Lower leg skin (tissue), 4 donors: ENCODE data around the gene BMP7. TPM values are rescaled to one million over a fixed set of nuclear protein-coding genes. Genes with fewer than 3 reads are reported as not detected.

ENCODE experiments used
- DNase-seq, 2 donors: peaks; one replicate each; pipeline ENCODE4 v3.0.0-alpha.2; 2019; ENCODE audit warnings: low spot score in 2 of 2
- H3K4me3 ChIP-seq: fragments of 200-600 bp; sonication (generic); 2 replicates; pipeline ENCODE4 v1.5.1; 2017; ENCODE audit warnings: mild to moderate bottlenecking, low read depth; ENCODE audit not compliant: poor library complexity, severe bottlenecking
- CTCF ChIP-seq, 3 donors: fragments of 450-650 bp; IDR thresholded peaks; one replicate each; pipeline ENCODE4 v1.5.1; 2016; ENCODE audit warnings: antibody characterized with exemption in 3 of 3, mild to moderate bottlenecking in 3 of 3, moderate library complexity in 2 of 3
- POLR2A ChIP-seq, 2 donors: fragments of 450-650 bp; IDR thresholded peaks; one replicate each; pipeline ENCODE4 v1.6.1; 2016 to 2017; ENCODE audit warnings: antibody characterized with exemption in 2 of 2, mild to moderate bottlenecking in 1 of 2, moderate library complexity in 1 of 2
- WGBS, 2 donors: methylation state at CpG; one replicate each; pipeline ENCODE4 v1.1.5; 2018; 5-methylcytosine and 5-hydroxymethylcytosine counted together
- intact Hi-C: fragments of 100-400 bp; cut with DNase I; formaldehyde crosslinking; loops from one replicate; pipeline ENCODE4 v1.15.0; 2023; ENCODE audit warnings: low total_unique reads
- total RNA-seq, 4 donors: library from RNA; depleted of rRNA; stranded (reverse); fragments of >200 nt; gene quantifications; one replicate each; pipeline ENCODE4 v1.1.0, GENCODE V29; 2016

The BMP7 gene
- total RNA-seq, 4 donors from 2014 or later, result 40.5 to 66.3 (median 46.8) TPM

GRCh38 chr20:57262784-57263609 lies 3.4 kb downstream of the BMP7 start:
- 32 to 56% methylated on average over 10 of the region's 10 CpGs for WGBS, 2 donors
- intact Hi-C loops, result no loop called here
- no peak overlapping the region for H3K4me3 ChIP-seq
- TF ChIP-seq CTCF (IDR thresholded peaks at IDR 0.05) (no peak), POLR2A (IDR thresholded peaks at IDR 0.05) (no peak)
- DNase-seq, result no peak

GRCh38 chr20:57262301-57262700 lies 4.1 kb downstream of the BMP7 start:
- intact Hi-C loops, result no loop called here
- H3K4me3 ChIP-seq, result no peak overlapping the region
- no peak for DNase-seq
- TF ChIP-seq CTCF (IDR thresholded peaks at IDR 0.05) (no peak), POLR2A (IDR thresholded peaks at IDR 0.05) (no peak)
- 60 to 81% methylated on average over 10 of the region's 10 CpGs for WGBS, 2 donors

- no peak for DNase-seq
- TF ChIP-seq POLR2A (IDR thresholded peaks at IDR 0.05) (no peak), CTCF (IDR thresholded peaks at IDR 0.05) (no peak)
- WGBS, 2 donors, result 50 to 55% methylated on average over 13 of the region's 13 CpGs
- H3K4me3 ChIP-seq, result no peak overlapping the region
- intact Hi-C loops, result no loop called here
Observed at GRCh38 chr20:57261457-57262251, 4.8 kb downstream of the BMP7 start.

- 40 to 54% methylated on average over 14 of the region's 14 CpGs for WGBS, 2 donors
- TF ChIP-seq CTCF (IDR thresholded peaks at IDR 0.05), result no peak
- TF ChIP-seq POLR2A (IDR thresholded peaks at IDR 0.05), result no peak
- no peak overlapping the region for H3K4me3 ChIP-seq
- no peak for DNase-seq
- intact Hi-C loops, result no loop called here
Observed at GRCh38 chr20:57260934-57261333, 5.5 kb downstream of the BMP7 start.

GRCh38 chr20:57259938-57260921 lies 6.2 kb downstream of the BMP7 start:
- intact Hi-C loops, result no loop called here
- WGBS, 2 donors, result 39 to 43% methylated on average over 23 of the region's 23 CpGs
- H3K4me3 ChIP-seq, result no peak overlapping the region
- DNase-seq, result no peak
- TF ChIP-seq POLR2A (IDR thresholded peaks at IDR 0.05) (no peak), CTCF (IDR thresholded peaks at IDR 0.05) (no peak)
